K562 (cell line): ENCODE data around the gene FHL1. TPM values are rescaled to one million over a fixed set of nuclear protein-coding genes. Genes with fewer than 3 reads are reported as not detected.
A peak's percentile ranks its signal among the peaks of the same experiment; 100 is the strongest.

Experiments
- ATAC-seq: fragments of 200-7000 bp; cut with Tn5 transposase; 3 replicates; pipeline ENCODE4 v1.9.1; 2020; ENCODE audit warnings: moderate library complexity
- BruUV-seq: library from RNA; stranded (reverse); fragments of 400-500 nt; replicated peaks from 2 replicates; lab custom pipeline; 2021; lab: Mats Ljungman, UMichigan
- CTCF ChIA-PET: fragments of 300-600 bp; formaldehyde crosslinking; extraction: SDS; loops from one replicate; lab custom pipeline; 2021; ENCODE audit warnings: low intra/inter-chr PET ratio; lab: Yijun Ruan, JAX
- POLR2A ChIA-PET: fragments of 300-600, 350-650 bp; sonication (Branson Sonifier 250); formaldehyde crosslinking; extraction: SDS; loops from one replicate; lab custom pipeline; 2021; ENCODE audit warnings: antibody characterized with exemption, inconsistent platforms; lab: Yijun Ruan, JAX
- DNase-seq, 4 experiments: peaks; one replicate each; pipeline versions ENCODE4 v3.0.0 to v3.0.0-alpha.2; 2011 to 2018; ENCODE audit warnings: low spot score in 3 of 4, mixed read lengths in 3 of 4; ENCODE audit errors: extremely low read depth in 1 of 4
- FAIRE-seq: peaks from 2 replicates; lab custom pipeline; 2011; peaks lifted over from hg19 to GRCh38; lab: Jason Lieb, UNC
- H2AFZ ChIP-seq: 2 replicates; pipeline ENCODE4 v1.6.0; 2011; ENCODE audit warnings: low read depth, low read length, control low read depth, inconsistent platforms
- H3K27ac ChIP-seq: fragments of 200-600 bp; 3 replicates; pipeline ENCODE4 v1.8.0; 2011; ENCODE audit warnings: low read depth, mild to moderate bottlenecking, control low read depth, inconsistent platforms, low read length, moderate library complexity, mixed read lengths; ENCODE audit errors: extremely low read depth
- H3K27me3 ChIP-seq, 2 experiments: fragments of 300-600 bp in 1 of 2; 2 replicates in 1 of 2; 3 replicates in 1 of 2; pipeline versions ENCODE4 v1.6.0 to v1.8.0; 2011; ENCODE audit warnings: inconsistent platforms in 2 of 2, low read length in 2 of 2, mild to moderate bottlenecking in 1 of 2, mixed read lengths in 1 of 2, moderate library complexity in 1 of 2; ENCODE audit not compliant: control insufficient read depth in 2 of 2, insufficient read depth in 2 of 2
- H3K36me3 ChIP-seq: fragments of 300-600 bp; 3 replicates; pipeline ENCODE4 v1.8.0; 2011; ENCODE audit warnings: mild to moderate bottlenecking, low read length, inconsistent platforms; ENCODE audit not compliant: control insufficient read depth, insufficient read depth
- H3K4me1 ChIP-seq, 2 experiments: fragments of 200-600 bp in 1 of 2; replicated peaks in 1 of 2; 2 replicates in 1 of 2; 3 replicates in 1 of 2; pipeline versions ENCODE4 v1.5.1 to v1.8.0; 2011; ENCODE audit warnings: inconsistent platforms in 2 of 2, low read length in 2 of 2, mild to moderate bottlenecking in 1 of 2, mixed read lengths in 1 of 2, moderate library complexity in 1 of 2; ENCODE audit not compliant: control insufficient read depth in 2 of 2, insufficient read depth in 2 of 2
- H3K4me2 ChIP-seq: 2 replicates; pipeline ENCODE4 v1.6.1; 2011; ENCODE audit warnings: low read length, control low read depth, inconsistent platforms, mixed read lengths; ENCODE audit not compliant: insufficient read depth
- H3K4me3 ChIP-seq: fragments of 200-600 bp; sonication (generic), shearing (Covaris generic); 2 replicates; pipeline ENCODE4 v1.5.1; 2016; ENCODE audit warnings: control low read depth, inconsistent platforms
- H3K79me2 ChIP-seq: fragments of 200-600 bp; 3 replicates; pipeline ENCODE4 v1.8.0; 2011; ENCODE audit warnings: low read length, inconsistent platforms; ENCODE audit not compliant: control insufficient read depth, insufficient read depth
- H3K9ac ChIP-seq, 2 experiments: 2 replicates each; pipeline versions ENCODE4 v1.6.0 to v1.6.1; 2011; ENCODE audit warnings: low read depth in 2 of 2, low read length in 2 of 2, control low read depth in 1 of 2, inconsistent platforms in 1 of 2, mild to moderate bottlenecking in 1 of 2, mixed read lengths in 1 of 2; ENCODE audit not compliant: insufficient read depth in 1 of 2
- H3K9me1 ChIP-seq: one replicate; pipeline ENCODE4 v1.6.0; 2011; ENCODE audit warnings: inconsistent platforms, mild to moderate bottlenecking, low read length, moderate library complexity; ENCODE audit not compliant: control insufficient read depth, insufficient read depth
- H3K9me3 ChIP-seq: replicated peaks from 2 replicates; pipeline ENCODE4 v1.5.1; 2011; ENCODE audit warnings: low read depth, low read length, inconsistent platforms; ENCODE audit not compliant: control insufficient read depth, insufficient read depth
- H4K20me1 ChIP-seq: replicated peaks from 2 replicates; pipeline ENCODE4 v1.6.1; 2011; ENCODE audit warnings: low read length, inconsistent platforms, mixed read lengths; ENCODE audit not compliant: control insufficient read depth, insufficient read depth
- DEAF1 ChIP-seq: fragments of 450-650 bp; formaldehyde crosslinking; IDR thresholded peaks from 2 replicates; pipeline ENCODE4 v1.4.0; 2020; ENCODE audit warnings: mild to moderate bottlenecking, moderate library complexity
- DNMT1 ChIP-seq: fragments of 450-650 bp; IDR thresholded peaks from 2 replicates; pipeline ENCODE4 v1.6.1; 2016; ENCODE audit warnings: antibody characterized with exemption, mild to moderate bottlenecking
- ESRRB ChIP-seq: fragments of 250-450 bp; sonication (Bioruptor Pico); IDR thresholded peaks from 2 replicates; pipeline ENCODE4 v1.5.0; 2020; ENCODE audit warnings: mild to moderate bottlenecking, moderate library complexity, borderline replicate concordance
- HDAC8 ChIP-seq: fragments of 450-650 bp; IDR thresholded peaks from 2 replicates; pipeline ENCODE4 v1.6.1; 2016; ENCODE audit warnings: mild to moderate bottlenecking, missing genetic modification characterization, moderate library complexity, missing compliant biosample characterization
- ILF3 ChIP-seq: fragments of 450-650 bp; IDR thresholded peaks from 2 replicates; pipeline ENCODE4 v1.6.1; 2018; ENCODE audit warnings: antibody characterized with exemption, mild to moderate bottlenecking, moderate library complexity, borderline replicate concordance
- KAT7 ChIP-seq: sonication (generic); formaldehyde crosslinking; IDR thresholded peaks from 2 replicates; pipeline ENCODE4 v1.8.0; 2022; ENCODE audit warnings: missing genetic modification reagents, mild to moderate bottlenecking, borderline replicate concordance
- LARP7 ChIP-seq: fragments of 450-650 bp; IDR thresholded peaks from 2 replicates; pipeline ENCODE4 v1.6.1; 2016
- MED1 ChIP-seq: sonication (generic); formaldehyde crosslinking; IDR thresholded peaks from 2 replicates; pipeline ENCODE4 v1.8.1; 2023; ENCODE audit warnings: missing genetic modification reagents, borderline replicate concordance
- NEUROD1 ChIP-seq: fragments of 150-350 bp; IDR thresholded peaks from 2 replicates; pipeline ENCODE4 v1.6.1; 2014; ENCODE audit warnings: borderline replicate concordance, low read length, low read depth; ENCODE audit not compliant: partially characterized antibody
- PTBP1 ChIP-seq: fragments of 200-400 bp; formaldehyde crosslinking; IDR thresholded peaks from 2 replicates; pipeline ENCODE4 v1.6.1; 2017; ENCODE audit warnings: low read depth, low read length
- SAP30 ChIP-seq: fragments of 200-600 bp; sonication (generic); IDR thresholded peaks from 2 replicates; pipeline ENCODE4 v1.6.1; 2012; ENCODE audit warnings: borderline replicate concordance, low read depth, mild to moderate bottlenecking, moderate library complexity, low read length, control low read depth, inconsistent platforms; ENCODE audit not compliant: insufficient read depth, poor library complexity, severe bottlenecking
- WHSC1 ChIP-seq: IDR thresholded peaks from one replicate; pipeline ENCODE4 v1.6.1; 2012; ENCODE audit warnings: low read length, control low read depth, inconsistent platforms
- ZNF280A ChIP-seq: fragments of 450-650 bp; IDR thresholded peaks from 2 replicates; pipeline ENCODE4 v1.6.1; 2018; ENCODE audit warnings: mild to moderate bottlenecking, low read depth; ENCODE audit not compliant: partially characterized antibody
- ZNF395 ChIP-seq: fragments of 200-800 bp; sonication (Bioruptor generic); IDR thresholded peaks from 2 replicates; pipeline ENCODE4 v1.6.1; 2017; ENCODE audit warnings: missing genetic modification characterization, missing compliant biosample characterization
- ZNF507 ChIP-seq: conservative IDR thresholded peaks from 2 replicates; pipeline ENCODE4 v1.6.1; 2017; ENCODE audit warnings: missing genetic modification characterization, missing compliant biosample characterization
- ZNF699 ChIP-seq: fragments of 250-450 bp; sonication (Bioruptor Pico); IDR thresholded peaks from 2 replicates; pipeline ENCODE4 v1.8.0; 2021; ENCODE audit warnings: mild to moderate bottlenecking, moderate library complexity; ENCODE audit not compliant: insufficient replicate concordance
- WGBS: fragments of 100-300 bp; shearing (Covaris generic); methylation state at CpG from one replicate; pipeline ENCODE4 v1.1.6; 2016; ENCODE audit warnings: low coverage, mixed read lengths; ENCODE audit not compliant: insufficient coverage; ENCODE audit errors: missing lambda C conversion rate; 5-methylcytosine and 5-hydroxymethylcytosine counted together
- in situ Hi-C: fragments of 300-500 bp; cut with MboI; formaldehyde crosslinking; loops from 4 replicates; pipeline ENCODE4 v1.15.0; 2018; ENCODE audit warnings: inconsistent platforms, mixed read lengths
- intact Hi-C: fragments of 100-400 bp; cut with micrococcal nuclease; formaldehyde crosslinking; loops from 2 replicates; pipeline ENCODE4 v1.14.2; 2022
- polyA plus RNA-seq, 8 experiments: library from polyadenylated mRNA; depleted of rRNA in 4 of 8; stranded (reverse) in 5 of 8; unstranded in 3 of 8; fragments of >200 nt; fragmentation: Nextera tagmentation in 2 of 8; fragmentation: Illumina TruSeq in 1 of 8; extraction: Ambion mirVana in 2 of 8; extraction: Trizol in 1 of 8; gene quantifications; 2 replicates each; pipeline versions ENCODE4 v1.2.1 to v1.2.3, GENCODE V29; 2011 to 2014; ENCODE audit warnings: inconsistent platforms in 1 of 8, missing spikeins in 1 of 8
- total RNA-seq, 7 experiments: library from RNA; depleted of rRNA in 6 of 7; stranded (reverse); fragments of >200 nt in 6 of 7; fragmentation: Illumina TruSeq in 2 of 7; extraction: Trizol in 2 of 7; gene quantifications; 2 replicates each; pipeline versions ENCODE4 v1.2.1 to v1.2.3, GENCODE V29; 2011 to 2021; ENCODE audit warnings: low replicate concordance in 1 of 7
- TF ChIP-seq, protein P1 (sequence below): fragments of 450-650 bp; formaldehyde crosslinking; IDR thresholded peaks from 2 replicates; pipeline ENCODE4 v1.4.0; 2020; ENCODE audit warnings: mild to moderate bottlenecking, mixed read lengths

FHL1 gene
- total and polyA plus RNA-seq, 9 of the 15 experiments (the other 6 are each of a cell fraction or from before 2014, with no cell fraction given), result 0.03 to 3.0 (median 0.13) TPM; not detected in 1

- intact Hi-C loops (no loop called here), in situ Hi-C loops (no loop called here)
- no peak overlapping the region for H3K4me3 ChIP-seq
- no peaks in the 10 kb centered on the region for H3K9me1 ChIP-seq
- BruUV-seq, result no TSS peak
- 8% methylated on average over 5 of the region's 7 CpGs for WGBS
- no peak for FAIRE-seq
- no peaks in the 10 kb centered on the region for H3K36me3 ChIP-seq
- H3K4me2 ChIP-seq, result no peak overlapping the region
- peaks cover 0 to 1% of the 10 kb centered on the region in 2 experiments; a peak in 3 of 5 replicates for H3K4me1 ChIP-seq
- ChIA-PET POLR2A (interaction anchor here (0.8 kb wide), 1 partner anchor 1017 kb away, joined by 3 read pairs; no protein-coding TSS in a partner anchor), CTCF (no interaction called here)
- 0 out of 5 replicates have a peak, but pooled peaks cover 0 to 5% of the 10 kb centered on the region in 2 experiments for H3K27me3 ChIP-seq
- H4K20me1 ChIP-seq, result no peaks in the 10 kb centered on the region
- no peaks in the 10 kb centered on the region for H3K79me2 ChIP-seq
- H3K9ac ChIP-seq, result no peak overlapping the region
- H3K27ac ChIP-seq, result no peak overlapping the region
- H3K9me3 ChIP-seq, result no peaks in the 10 kb centered on the region
- DNase-seq, result no peak
- H2AFZ ChIP-seq, result peak overlapping the region; percentile 66; the same call in 1 of the 2 replicates
- TF ChIP-seq SAP30, result no peak
- TF ChIP-seq MED1 (CRISPR knock-in tag), result no peak
- TF ChIP-seq DNMT1, result no peak
- TF ChIP-seq, protein P1, sequence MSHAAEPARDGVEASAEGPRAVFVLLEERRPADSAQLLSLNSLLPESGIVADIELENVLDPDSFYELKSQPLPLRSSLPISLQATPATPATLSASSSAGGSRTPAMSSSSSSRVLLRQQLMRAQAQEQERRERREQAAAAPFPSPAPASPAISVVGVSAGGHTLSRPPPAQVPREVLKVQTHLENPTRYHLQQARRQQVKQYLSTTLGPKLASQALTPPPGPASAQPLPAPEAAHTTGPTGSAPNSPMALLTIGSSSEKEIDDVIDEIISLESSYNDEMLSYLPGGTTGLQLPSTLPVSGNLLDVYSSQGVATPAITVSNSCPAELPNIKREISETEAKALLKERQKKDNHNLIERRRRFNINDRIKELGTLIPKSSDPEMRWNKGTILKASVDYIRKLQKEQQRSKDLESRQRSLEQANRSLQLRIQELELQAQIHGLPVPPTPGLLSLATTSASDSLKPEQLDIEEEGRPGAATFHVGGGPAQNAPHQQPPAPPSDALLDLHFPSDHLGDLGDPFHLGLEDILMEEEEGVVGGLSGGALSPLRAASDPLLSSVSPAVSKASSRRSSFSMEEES (CRISPR knock-in tag), result no peak
- no peak for TF ChIP-seq KAT7 (CRISPR knock-in tag)
- no peak for TF ChIP-seq WHSC1
- no peak for TF ChIP-seq DEAF1 (CRISPR knock-in tag)
- TF ChIP-seq ESRRB (CRISPR knock-in tag), result no peak
- TF ChIP-seq LARP7, result no peak
- TF ChIP-seq ZNF280A, result no peak
- TF ChIP-seq NEUROD1, result no peak
- TF ChIP-seq ZNF507 (tag), result no peak
- no peak for TF ChIP-seq ILF3
- no peak for TF ChIP-seq HDAC8
- TF ChIP-seq PTBP1, result no peak
- TF ChIP-seq ZNF395, result no peak
- TF ChIP-seq ZNF699 (CRISPR knock-in tag), result no peak
- no peak for ATAC-seq
Measured at GRCh38 chrX:136256026-136256425, 108.7 kb downstream of the FHL1 start.
